ENCODE measurements around the gene H19. TPM values are rescaled to one million over a fixed set of nuclear protein-coding genes. Genes with fewer than 3 reads are reported as not detected.

H19 gene
- total RNA-seq, 3 donors from 2014 or later: 5.8 to 59.3 (median 13.5) TPM

DNA sequence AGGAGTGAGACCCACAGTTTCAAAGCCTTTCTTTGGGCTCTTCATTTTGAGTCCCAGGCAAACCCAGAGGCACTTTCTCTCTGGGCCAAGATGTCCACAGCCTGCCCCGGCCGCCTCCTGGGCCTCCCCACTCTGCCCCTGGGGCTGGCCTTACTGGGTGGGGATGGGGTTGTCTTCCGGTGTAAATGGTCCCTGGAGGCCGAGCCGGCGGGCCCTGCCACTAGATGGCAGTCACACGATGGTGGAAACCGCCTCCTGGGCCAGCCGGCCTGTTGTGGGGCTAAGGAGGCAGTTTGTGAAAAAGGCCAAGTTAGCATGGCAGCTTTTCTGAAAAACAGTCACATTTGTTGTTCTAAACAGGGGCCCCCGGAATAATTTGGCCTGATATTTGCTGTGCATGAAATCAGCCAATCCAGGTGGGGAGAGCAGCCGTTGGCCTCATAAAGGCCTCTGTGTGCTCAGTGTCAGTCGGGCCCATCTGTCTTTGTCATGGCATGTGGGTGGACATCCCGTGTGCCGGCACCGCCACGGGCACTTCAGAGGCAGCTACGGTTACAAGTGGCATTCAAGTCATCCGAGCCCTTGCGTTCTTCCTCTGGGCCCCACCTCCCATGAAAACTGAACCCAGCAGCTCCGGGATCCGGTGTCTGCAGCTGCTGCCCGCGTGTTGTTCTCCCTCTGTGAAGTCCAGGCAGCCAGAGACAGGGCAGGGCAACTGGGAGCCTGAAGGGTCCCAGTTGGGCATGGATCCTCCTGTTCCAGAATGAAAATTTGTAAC, 44.0 kb downstream of the H19 start:
- no peaks in the 10 kb centered on the region for H3K4me1 ChIP-seq (ENCODE audit: low read depth)
- no peaks in the 10 kb centered on the region for H3K9me3 ChIP-seq
- ATAC-seq (peak; percentile 78), DNase-seq (peak; percentile 3 to 44 (median 33))
- intact Hi-C loops (cut with DNase I, micrococcal nuclease): no loop called here
- H3K4me3 ChIP-seq: no peak overlapping the region
- no peaks in the 10 kb centered on the region for H3K36me3 ChIP-seq (ENCODE audit: low read depth)
- TF ChIP-seq, protein P1, sequence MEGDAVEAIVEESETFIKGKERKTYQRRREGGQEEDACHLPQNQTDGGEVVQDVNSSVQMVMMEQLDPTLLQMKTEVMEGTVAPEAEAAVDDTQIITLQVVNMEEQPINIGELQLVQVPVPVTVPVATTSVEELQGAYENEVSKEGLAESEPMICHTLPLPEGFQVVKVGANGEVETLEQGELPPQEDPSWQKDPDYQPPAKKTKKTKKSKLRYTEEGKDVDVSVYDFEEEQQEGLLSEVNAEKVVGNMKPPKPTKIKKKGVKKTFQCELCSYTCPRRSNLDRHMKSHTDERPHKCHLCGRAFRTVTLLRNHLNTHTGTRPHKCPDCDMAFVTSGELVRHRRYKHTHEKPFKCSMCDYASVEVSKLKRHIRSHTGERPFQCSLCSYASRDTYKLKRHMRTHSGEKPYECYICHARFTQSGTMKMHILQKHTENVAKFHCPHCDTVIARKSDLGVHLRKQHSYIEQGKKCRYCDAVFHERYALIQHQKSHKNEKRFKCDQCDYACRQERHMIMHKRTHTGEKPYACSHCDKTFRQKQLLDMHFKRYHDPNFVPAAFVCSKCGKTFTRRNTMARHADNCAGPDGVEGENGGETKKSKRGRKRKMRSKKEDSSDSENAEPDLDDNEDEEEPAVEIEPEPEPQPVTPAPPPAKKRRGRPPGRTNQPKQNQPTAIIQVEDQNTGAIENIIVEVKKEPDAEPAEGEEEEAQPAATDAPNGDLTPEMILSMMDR (IDR thresholded peaks at IDR 0.05): peak; percentile 12

DNA sequence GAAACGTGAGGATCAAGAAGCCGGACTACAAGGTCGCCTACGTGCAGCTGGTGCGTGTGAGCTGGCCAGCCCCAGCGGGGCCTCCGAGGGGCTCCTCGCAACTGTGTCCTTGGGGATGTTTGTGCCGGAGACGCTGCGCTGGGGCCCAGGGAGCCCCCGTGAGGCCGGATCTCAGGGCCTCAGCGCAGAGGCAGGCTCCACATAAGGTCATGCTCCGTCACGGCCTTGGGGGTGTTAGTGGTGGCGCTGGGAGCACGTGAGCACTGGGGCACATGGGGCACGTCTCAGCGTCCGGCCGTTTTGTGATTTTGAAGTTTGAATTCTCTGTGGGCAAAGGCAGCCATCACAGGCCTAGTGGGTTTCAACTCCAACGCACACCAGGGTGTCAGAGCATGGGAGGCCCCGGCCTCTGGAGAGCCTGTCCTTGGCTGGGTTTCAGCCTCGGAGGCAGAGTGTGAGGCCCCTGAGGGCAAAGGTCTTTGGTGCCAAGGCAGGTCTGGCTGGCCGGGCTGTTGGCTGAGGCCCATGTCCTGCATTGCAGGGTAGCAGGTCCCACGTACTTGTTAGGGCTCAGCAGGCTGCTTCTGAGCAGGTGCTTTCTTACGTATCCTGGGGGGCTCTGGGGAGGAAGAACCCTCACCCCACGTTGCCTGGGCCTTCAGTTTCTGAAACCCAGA, 44.7 kb downstream of the H19 start:
- intact Hi-C loops (cut with DNase I, micrococcal nuclease): no loop called here
- H3K4me1 ChIP-seq (ENCODE audit: low read depth): no peaks in the 10 kb centered on the region
- ATAC-seq: no peak
- H3K36me3 ChIP-seq (ENCODE audit: low read depth): no peaks in the 10 kb centered on the region
- no peak overlapping the region for H3K4me3 ChIP-seq
- no peaks in the 10 kb centered on the region for H3K9me3 ChIP-seq
- peak in 1 of 3 donors; percentile 8 for DNase-seq
- TF ChIP-seq, protein P1 (IDR thresholded peaks at IDR 0.05): no peak

DNA sequence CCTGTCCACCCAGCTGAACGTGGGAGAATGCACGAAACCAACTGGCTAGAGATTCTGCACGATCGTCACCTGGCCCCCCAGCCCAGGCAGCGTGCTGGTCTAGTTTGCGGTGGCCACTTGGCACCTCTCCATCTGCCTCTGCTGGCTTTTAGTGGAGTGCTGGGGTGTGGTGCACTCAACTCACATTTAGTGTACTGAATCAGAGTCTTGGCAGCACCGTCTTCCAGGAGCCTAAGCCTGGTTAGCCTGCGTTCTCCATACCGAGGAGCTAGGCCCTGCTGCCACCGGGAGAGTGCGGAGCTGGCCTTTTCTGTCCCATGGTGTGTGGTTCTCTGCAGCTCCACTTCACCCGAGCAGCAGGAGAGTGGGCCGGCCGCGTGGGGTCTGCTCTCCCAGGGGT, 47.7 kb downstream of the H19 start:
- H3K9me3 ChIP-seq: no peaks in the 10 kb centered on the region
- intact Hi-C loops (cut with DNase I, micrococcal nuclease): no loop called here
- TF ChIP-seq, protein P1 (IDR thresholded peaks at IDR 0.05): no peak
- H3K36me3 ChIP-seq (ENCODE audit: low read depth): no peaks in the 10 kb centered on the region
- H3K4me3 ChIP-seq: no peak overlapping the region
- H3K4me1 ChIP-seq (ENCODE audit: low read depth): no peaks in the 10 kb centered on the region
- no peak for ATAC-seq
- DNase-seq: no peak

DNA sequence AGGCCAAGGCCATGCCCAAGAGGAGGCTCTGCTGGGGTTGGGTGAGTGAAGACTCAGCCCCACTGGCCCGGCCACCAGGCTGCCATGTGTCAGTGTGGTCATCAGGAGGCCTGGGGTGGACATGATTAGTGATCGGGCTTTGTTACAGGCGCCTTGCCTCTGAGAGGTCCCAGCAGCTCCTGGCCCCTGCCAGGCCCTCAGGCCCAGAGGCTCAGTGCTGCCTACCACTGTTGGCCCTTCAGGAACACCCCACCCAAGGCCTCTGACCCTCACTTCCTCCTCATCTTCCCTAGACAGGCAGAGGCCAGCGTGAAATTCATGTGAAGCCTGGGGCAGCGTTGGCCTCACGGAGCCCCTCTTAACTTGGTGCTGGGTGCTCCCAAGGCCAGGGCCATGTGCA, 48.3 kb downstream of the H19 start:
- Histone ChIP-seq H3K4me1 (ENCODE audit: low read depth) (no peaks in the 10 kb centered on the region), H3K9me3 (no peaks in the 10 kb centered on the region), H3K36me3 (ENCODE audit: low read depth) (no peaks in the 10 kb centered on the region), H3K4me3 (no peak overlapping the region)
- intact Hi-C loops (cut with DNase I, micrococcal nuclease): no loop called here
- DNase-seq (peak in 1 of 3 donors; percentile 22), ATAC-seq (no peak)
- TF ChIP-seq, protein P1 (IDR thresholded peaks at IDR 0.05): no peak

DNA sequence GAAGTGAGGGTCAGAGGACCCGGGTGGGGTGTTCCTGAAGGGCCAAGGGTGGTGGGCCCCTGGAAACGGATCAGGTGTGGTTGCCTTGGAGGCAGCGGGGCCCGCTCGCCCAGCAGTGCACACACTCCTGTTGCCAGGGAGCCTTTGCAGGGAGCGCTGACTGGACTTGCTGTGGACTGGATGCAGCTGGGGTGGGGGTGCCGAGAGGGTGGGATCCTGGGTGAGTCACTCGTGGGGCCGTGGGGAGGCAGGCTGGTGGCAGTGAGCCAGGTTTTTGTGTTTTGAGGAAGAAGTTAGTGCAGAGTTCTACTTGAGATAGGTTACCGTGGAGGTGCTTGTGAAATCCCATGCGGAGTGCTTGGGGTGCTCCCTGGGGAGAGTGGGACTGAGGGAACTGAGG, 49.3 kb downstream of the H19 start:
- Histone ChIP-seq H3K4me1 (ENCODE audit: low read depth) (no peaks in the 10 kb centered on the region), H3K9me3 (no peaks in the 10 kb centered on the region), H3K4me3 (no peak overlapping the region), H3K36me3 (ENCODE audit: low read depth) (no peaks in the 10 kb centered on the region)
- ATAC-seq: peak; percentile 21
- TF ChIP-seq, protein P1 (IDR thresholded peaks at IDR 0.05): no peak
- intact Hi-C loops (cut with DNase I, micrococcal nuclease): no loop called here
- peak in 2 of 3 donors; percentile 8 to 45 for DNase-seq
